Peyer's patch (tissue), 4 donors: ENCODE results near the gene SLC4A11.

Source experiments
- POLR2A ChIP-seq, 2 donors: fragments of 450-650 bp; IDR thresholded peaks; one replicate each; pipeline ENCODE4 v1.5.1; 2017; ENCODE audit warnings: antibody characterized with exemption in 2 of 2, mild to moderate bottlenecking in 2 of 2, moderate library complexity in 2 of 2
- TF ChIP-seq, protein P1 (sequence below), 6 experiments: fragments of 450-650 bp in 4 of 6; fragments of 200-600 bp in 2 of 6; sonication (generic) in 1 of 6; IDR thresholded peaks; one replicate each; pipeline ENCODE4 v1.5.1; 2017 to 2019; ENCODE audit warnings: antibody characterized with exemption in 6 of 6, mild to moderate bottlenecking in 3 of 6, moderate library complexity in 1 of 6

DNA sequence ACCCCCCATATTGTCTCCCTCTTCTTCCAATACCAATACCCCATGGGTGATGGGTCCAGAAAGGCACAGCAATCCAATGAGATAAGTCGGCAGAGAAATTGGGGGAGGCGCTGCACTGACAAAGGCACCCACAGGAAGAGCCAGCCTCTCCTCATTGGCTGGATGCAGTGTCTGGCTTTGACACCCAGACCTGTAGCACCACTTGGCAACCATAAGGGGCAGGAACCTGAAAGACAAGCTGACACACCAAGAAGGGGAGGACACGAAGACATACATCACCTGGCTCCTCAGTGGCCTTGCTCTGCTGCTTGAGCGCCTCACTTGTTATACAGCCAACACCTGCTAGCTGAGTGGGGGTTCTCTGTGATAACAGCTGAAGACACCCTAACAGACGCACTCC lies 19.4 kb upstream of the SLC4A11 start:
- TF ChIP-seq, protein P1, sequence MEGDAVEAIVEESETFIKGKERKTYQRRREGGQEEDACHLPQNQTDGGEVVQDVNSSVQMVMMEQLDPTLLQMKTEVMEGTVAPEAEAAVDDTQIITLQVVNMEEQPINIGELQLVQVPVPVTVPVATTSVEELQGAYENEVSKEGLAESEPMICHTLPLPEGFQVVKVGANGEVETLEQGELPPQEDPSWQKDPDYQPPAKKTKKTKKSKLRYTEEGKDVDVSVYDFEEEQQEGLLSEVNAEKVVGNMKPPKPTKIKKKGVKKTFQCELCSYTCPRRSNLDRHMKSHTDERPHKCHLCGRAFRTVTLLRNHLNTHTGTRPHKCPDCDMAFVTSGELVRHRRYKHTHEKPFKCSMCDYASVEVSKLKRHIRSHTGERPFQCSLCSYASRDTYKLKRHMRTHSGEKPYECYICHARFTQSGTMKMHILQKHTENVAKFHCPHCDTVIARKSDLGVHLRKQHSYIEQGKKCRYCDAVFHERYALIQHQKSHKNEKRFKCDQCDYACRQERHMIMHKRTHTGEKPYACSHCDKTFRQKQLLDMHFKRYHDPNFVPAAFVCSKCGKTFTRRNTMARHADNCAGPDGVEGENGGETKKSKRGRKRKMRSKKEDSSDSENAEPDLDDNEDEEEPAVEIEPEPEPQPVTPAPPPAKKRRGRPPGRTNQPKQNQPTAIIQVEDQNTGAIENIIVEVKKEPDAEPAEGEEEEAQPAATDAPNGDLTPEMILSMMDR (IDR thresholded peaks at IDR 0.05): no peak
- no peak for TF ChIP-seq POLR2A (IDR thresholded peaks at IDR 0.05)
